GM23338 (cell line): ENCODE data around the gene SMC1A.

Experiments
- CTCF ChIP-seq, 2 experiments: fragments of 200-600 bp in 1 of 2; sonication (generic) in 1 of 2; conservative IDR thresholded peaks; 2 replicates each; pipeline versions ENCODE4 v1.5.1 to v1.6.1; 2016 to 2017; ENCODE audit warnings: antibody characterized with exemption in 2 of 2, low read depth in 2 of 2, mild to moderate bottlenecking in 2 of 2, moderate library complexity in 1 of 2
- EZH2 ChIP-seq: fragments of 200-600 bp; sonication (generic); IDR thresholded peaks from one replicate; pipeline ENCODE4 v1.8.0; 2017; ENCODE audit warnings: antibody characterized with exemption, mild to moderate bottlenecking, low read depth; ENCODE audit not compliant: unreplicated experiment

GRCh38 chrX:53456254-53456653 is 33.8 kb upstream of the SMC1A start:
- TF ChIP-seq CTCF (conservative IDR thresholded peaks at IDR 0.05; ENCODE audit: low read depth in 2 of 2) (no peak), EZH2 (no peak)
